NCI-H1417 (cell line): ENCODE results near the gene ATP6AP1.
"Not testable (repeated sequence)": the region's sequence is repeated elsewhere in the genome, so short reads cannot be mapped to it uniquely, and the experiment has no call there.

ENCODE experiments used
- DNase-seq, 3 experiments: peaks; one replicate each; lab custom pipeline; 2025; lab: John Stamatoyannopoulos, UW

The ATP6AP1 gene, protein sequence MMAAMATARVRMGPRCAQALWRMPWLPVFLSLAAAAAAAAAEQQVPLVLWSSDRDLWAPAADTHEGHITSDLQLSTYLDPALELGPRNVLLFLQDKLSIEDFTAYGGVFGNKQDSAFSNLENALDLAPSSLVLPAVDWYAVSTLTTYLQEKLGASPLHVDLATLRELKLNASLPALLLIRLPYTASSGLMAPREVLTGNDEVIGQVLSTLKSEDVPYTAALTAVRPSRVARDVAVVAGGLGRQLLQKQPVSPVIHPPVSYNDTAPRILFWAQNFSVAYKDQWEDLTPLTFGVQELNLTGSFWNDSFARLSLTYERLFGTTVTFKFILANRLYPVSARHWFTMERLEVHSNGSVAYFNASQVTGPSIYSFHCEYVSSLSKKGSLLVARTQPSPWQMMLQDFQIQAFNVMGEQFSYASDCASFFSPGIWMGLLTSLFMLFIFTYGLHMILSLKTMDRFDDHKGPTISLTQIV

DNA sequence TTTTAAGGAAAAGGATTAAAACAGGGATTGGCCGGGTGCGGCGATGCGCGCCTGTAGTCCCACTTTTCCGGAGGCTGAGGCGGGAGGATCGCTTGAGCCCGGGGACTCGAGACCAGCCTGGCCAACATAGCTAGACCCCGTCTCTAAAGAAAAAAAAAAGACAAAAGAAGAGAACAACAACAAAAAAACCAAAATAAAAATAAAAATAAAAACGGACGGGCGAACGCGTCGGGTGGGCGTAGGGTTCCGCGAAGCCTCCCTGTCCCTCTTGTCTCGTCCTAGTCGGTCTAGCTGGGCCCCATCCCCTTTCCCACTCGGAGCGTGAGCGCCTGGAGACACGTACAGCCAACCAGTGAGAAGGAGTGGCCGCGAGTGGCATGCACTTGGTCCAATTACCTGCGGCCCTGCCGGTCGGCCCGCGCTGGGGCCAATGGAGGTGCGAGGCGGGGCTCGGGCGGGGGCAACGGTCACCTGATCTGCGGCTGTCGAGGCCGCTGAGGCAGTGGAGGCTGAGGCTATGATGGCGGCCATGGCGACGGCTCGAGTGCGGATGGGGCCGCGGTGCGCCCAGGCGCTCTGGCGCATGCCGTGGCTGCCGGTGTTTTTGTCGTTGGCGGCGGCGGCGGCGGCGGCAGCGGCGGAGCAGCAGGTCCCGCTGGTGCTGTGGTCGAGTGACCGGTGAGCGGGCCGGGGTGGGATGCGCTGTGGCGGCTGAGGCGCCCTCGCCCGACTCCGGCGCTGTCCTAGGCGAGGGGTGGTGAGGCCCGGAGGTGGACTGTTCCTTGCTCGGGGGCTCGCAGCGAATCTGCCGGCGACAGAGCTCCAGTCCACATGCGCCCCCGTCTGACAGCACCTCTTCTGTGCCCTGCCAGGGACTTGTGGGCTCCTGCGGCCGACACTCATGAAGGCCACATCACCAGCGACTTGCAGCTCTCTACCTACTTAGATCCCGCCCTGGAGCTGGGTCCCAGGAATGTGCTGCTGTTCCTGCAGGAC lies at the start of gene ATP6AP1:
Gene ATP6AP1 (plus strand): TSS at position 502 of the 996 bp plus-strand sequence. CDS start 16 bp downstream, at position 518.
- DNase-seq: peak; percentile 89 to 98 (median 94)

DNA sequence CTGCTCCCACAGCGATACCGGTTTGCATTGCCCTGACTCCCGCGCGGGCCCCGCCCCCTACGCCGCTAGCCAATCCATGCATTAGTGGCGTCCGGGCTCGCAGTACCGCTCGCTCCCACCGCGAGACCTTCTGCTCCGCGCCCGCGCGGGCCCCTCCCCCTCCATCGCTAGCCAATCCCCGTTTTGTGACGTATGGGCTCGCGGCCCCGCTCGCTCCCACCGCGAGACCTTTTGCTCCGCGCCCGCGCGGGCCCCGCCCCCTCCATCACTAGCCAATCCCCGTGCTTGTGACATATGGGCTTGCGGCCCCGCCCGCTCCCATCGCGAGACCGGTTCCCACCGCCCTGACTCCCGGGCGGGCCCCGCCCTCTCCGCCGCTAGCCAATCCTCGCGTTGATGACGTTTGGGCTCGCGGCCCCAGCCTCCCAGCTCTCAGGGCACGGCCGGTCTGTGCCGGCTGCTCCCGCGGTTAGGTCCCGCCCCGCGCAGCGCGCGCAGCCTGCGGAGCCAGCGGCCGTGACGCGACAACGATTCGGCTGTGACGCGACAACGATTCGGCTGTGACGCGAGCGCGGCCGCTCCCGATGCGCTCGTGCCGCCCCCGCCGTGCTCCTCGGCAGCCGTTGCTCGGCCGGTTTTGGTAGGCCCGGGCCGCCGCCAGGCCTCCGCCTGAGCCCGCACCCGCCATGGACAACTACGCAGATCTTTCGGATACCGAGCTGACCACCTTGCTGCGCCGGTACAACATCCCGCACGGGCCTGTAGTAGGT lies 49.5 kb upstream of the ATP6AP1 start, which contains the start of gene EMD:
Gene EMD (plus strand): TSS at position 497 of the 770 bp plus-strand sequence. CDS start 190 bp downstream, at position 687.
- peak; percentile 100 for DNase-seq

DNA sequence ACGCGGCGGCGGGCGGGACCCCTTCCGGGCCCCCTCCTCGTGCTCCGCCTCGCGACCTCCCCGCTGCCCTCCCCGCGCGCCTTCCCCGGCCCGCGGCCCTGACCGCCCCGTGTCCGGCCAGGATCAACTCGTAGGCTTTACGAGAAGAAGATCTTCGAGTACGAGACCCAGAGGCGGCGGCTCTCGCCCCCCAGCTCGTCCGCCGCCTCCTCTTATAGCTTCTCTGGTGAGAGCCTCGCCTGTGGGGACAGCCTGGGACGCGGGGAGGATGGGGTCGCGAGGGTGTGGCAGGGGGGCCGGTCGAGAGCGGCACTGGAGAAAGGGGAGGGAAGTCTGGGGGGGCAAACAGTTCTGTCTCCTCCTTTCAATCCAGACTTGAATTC lies 48.9 kb upstream of the ATP6AP1 start:
- no peak for DNase-seq

DNA sequence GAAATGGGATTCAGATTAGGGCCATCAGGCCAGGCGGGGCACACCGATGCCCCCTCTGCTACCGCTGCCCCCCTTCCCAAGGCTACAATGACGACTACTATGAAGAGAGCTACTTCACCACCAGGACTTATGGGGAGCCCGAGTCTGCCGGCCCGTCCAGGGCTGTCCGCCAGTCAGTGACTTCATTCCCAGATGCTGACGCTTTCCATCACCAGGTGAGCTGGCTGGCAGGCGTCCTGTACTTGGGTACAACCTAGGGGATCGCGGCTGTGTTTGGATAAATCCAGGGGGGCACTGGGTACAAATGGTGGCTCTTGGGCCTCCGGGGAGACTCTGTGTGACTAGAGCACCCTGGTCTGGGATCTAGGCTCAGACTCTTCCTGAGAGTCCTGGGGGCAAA lies 48.3 kb upstream of the ATP6AP1 start:
- DNase-seq: no peak

DNA sequence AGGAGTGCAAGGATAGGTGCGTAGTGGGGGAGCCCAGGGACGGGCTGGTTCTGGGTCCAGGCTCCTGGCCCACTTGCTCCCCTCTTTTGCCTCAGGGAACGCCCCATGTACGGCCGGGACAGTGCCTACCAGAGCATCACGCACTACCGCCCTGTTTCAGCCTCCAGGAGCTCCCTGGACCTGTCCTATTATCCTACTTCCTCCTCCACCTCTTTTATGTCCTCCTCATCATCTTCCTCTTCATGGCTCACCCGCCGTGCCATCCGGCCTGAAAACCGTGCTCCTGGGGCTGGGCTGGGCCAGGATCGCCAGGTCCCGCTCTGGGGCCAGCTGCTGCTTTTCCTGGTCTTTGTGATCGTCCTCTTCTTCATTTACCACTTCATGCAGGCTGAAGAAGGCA lies 47.7 kb upstream of the ATP6AP1 start:
- no peak for DNase-seq

DNA sequence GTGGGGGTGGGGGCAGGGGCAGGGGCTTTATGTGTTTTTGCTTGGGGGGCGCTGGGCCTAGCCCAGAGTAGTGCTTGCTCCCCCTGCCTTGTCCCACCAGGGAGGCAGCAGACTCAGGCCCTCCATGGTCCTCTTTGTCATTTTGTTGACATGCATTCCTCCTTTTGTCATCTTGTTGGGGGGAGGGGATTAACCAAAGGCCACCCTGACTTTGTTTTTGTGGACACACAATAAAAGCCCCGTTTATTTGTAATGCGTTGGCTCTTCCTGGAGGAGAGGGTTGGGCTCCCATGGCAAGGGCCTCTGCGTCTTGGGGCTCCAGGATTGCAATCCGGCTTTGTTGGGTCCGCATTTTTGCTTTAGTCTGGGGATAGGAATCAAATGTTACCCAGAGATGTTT lies 47.2 kb upstream of the ATP6AP1 start:
- no peak for DNase-seq

DNA sequence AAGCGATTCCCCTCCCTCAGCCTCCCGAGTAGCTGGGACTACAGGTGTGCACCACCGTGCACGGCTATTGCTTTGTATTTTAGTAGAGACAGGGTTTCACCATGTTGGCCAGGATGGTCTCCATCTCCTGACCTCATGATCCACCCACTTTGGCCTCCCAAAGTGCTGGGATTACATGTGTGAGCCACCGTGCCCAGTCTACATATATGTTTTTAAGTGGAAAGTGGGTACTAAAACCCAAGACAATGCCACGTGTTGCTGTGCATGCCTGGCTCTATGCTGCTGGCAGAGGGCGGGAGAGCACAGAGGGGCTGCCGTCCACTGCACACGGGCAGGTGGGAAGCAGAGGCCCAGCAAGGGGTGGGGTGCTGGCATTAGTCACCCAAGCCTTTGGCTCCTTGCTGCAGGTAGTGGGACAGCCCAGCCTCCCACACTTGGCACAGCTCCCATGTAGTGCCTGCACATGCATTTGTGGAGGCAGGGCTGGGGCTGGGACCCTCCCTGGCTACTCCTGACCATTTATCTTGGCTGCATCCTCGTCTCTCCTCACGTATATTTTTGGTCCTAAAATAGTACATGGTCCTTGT lies 45.9 kb upstream of the ATP6AP1 start:
- DNase-seq: no peak

DNA sequence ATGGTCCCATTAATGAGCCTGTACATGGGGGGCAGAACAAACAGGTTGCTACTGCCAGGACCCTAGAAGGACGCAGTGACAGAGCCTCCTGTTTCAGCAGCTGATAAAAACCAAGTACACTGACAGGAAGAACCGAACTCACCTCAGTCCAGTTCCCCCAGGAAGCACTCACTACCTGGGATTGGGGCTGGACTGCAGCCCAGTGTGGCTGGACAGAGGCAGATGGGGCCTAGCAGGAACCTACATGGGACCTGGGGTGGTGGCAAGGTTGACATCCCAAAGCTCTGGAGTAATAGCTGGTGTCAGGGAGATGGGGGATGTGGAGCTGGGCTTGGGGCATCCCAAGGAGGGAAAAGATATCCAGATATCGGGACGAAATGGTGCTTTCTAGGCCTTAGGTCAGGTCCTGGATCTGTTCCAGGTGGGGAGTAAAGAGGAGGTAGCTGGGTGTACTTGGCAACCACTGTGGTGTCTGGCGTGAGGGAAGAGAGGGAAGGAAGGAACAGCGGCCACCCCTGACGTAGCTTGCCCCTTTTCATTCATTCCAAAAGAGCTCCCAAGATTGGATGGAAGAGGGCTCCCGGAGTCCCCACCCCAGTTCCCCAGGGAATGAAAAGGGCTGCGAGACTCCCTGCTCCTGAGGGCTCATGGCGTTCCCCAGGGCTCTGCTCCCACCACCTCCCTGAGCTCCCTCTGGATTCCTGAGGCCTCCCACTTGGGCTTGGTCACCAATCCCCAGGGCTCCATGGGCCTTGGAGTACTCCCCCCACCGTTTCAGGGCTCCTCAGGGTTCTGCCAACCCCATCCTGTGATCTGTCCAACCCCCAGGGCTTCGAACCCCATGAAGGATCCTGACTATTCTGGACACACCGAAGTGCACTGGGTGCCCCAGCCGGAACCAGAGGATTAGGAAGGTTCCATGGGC lies 44.9 kb upstream of the ATP6AP1 start:
- DNase-seq: no peak

DNA sequence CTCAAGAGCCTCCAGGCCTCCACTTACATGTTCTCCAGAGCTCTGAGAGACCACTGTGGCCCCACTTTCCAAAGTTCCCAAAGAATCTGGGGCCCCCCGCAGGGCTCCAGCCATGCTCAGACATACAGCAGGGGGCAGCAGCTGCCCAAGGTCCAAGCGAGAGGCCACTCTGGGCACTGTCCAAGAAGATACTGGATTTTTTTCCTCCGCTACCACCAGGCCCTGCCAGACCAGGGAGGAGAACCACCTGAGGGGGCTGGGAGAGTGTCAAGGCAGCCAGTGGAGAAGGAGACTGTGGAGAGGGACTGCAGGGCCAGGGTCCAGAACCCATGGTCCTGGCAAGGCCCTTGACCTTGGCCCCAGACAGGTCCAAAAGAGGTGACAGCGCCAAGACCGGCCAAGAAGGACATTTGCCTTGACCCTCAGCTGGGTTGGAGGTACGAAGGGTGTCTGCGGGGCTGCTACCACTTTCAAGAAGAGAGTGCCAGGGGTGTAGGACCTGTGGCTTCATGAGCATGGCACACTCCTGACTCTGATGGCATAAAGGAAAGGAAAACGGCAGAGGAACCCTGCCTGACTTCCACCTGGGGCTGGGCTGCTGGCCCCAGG lies 44.1 kb upstream of the ATP6AP1 start:
- no peak for DNase-seq

DNA sequence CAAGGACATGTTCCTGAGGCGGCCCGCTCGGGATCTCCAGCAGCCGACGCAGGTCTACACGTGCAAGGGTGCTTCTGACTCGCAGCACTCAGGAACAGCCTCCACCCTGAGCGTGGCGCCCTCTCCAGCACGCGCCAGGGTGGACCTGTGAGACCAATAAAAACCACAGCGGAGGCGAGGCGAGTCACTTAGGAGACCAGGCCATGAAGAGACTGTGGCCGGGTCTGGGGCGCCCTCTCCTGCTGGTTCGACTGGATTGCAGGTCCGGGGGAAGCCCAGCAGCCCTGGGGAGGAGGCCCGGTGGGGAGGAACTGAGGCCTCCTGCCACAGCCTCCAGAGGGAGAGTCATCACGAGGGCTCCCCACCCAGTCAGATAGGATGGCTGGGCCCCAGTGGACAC lies 40.4 kb upstream of the ATP6AP1 start:
- DNase-seq: not testable (repeated sequence)

DNA sequence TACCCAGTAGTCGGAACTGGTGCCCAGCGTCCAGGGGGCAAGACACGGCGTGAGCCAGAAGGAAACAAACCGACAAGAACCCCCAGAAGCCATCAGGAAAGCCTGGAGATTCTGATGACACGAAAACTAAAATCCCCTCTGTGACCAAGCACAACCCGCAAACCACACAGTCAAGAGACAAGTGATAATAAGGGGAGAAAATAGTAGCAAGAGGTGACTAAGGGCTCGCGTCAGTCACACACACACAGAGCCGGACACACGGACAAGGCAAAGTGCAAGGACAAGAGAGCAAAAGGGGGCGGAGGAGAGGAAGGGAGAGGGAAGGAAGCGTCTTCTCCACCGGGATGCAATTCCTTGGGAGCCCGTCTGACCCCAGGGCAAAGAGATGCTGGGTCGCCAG lies 39.8 kb upstream of the ATP6AP1 start:
- not testable (repeated sequence) for DNase-seq

DNA sequence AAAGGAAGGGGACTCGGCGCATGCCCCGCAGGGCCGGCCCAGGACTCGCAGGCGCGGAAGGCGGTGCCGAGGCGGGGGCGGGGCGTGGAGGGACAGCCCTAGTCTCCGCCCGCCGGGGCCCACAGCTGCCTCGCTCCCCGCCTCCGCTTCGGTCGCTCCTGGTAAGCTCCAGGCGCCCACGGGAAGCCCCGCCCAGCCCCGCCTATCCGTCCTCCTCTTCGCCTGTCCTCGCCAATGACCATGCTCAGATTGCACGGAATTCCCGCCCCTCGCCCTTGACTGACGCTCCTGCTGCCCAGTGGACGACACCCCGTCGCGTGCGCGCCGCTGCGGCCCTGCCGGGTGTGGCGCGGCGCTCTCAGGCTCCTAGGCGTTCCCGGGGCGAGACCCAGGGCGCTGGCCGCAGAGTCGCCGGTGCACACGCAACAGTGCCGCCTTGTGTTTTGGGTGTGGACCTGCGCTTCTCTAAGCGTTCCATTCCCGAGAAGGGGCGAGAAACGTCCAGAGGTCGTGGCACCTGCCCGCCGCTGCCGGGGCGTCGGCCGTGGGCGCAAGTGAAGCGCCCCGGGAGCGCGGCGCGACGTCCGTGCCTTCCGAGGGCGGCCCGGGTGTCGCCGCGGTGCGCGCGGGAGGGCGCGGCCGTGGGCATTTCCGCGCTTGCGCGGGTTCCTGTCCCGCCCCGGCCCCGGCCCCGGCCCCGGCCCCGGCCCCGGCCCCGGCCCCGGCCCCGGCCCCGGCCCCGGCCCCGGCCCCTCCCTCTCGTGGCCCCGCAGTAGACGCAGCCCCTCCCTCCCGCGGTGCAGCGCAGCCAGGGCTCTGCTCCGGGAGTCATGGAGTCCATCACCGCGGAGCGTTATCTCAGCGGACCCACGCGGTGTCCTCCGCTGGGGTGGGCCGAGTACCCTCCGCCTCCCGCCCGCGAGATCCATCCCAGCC lies 38.4 kb upstream of the ATP6AP1 start:
- DNase-seq: not testable (repeated sequence)

DNA sequence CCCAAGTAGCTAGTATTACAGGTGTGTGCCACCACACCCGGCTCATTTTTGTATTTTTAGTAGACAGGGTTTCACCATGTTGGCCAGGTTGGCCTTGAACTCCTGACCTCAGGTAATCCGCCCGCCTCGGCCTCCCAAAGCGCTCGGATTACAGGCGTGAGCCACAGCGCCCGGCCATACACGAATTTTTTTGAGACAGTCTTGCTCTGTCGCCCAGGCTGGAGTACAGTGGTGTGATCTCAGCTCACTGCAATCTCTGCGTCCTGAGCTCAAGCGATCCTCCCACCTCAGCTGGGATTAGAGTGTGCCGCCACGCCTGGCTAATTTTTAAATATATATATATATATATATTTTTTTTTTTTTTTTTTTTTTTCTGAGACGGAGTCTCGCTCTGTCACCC lies 32.1 kb upstream of the ATP6AP1 start:
- DNase-seq: not testable (repeated sequence)

DNA sequence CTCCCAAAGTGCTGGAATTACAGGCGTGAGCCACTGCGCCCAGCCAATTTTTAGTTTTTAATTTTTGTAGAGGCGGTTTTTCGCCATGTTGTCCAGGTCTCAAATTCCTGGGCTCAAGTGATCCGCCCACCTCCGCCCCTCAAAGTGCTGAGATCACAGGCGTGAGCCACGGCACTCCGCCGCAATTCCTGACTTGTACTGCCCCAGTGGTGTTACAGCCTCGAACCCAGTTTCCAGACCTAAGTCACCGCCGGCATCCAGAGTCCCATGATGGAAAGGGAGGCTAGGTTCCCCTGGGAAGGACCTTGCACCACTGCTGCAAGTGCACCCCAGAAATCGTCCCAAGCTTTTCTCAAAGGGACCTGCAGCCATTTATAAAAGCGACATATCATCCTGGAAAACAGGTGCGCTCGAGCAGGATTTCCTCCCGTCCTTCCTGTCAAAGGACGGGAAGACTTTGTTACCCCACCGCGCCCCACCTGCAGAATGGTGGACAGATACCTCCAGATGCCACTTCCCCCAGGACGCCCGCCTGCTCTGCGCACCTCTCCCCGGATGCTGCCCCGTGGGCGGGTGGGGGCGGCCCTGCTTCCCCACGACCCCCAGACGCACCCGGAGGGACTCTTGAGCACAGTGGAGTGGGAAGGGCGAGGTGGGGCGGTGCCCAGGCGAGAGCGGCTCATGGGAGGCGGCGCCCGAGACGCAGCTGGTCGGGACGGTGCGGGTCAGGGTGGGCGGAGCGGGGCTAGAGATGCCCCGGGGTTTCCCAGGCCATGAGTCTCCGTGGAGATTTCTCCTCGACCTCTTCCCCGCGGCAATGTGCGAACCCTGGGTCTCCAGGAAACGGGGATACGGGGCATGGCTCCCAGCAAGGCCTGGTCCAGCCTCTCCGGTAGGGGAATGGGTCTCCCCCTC lies 31.2 kb upstream of the ATP6AP1 start:
- peak; percentile 59 to 87 (median 86) for DNase-seq

DNA sequence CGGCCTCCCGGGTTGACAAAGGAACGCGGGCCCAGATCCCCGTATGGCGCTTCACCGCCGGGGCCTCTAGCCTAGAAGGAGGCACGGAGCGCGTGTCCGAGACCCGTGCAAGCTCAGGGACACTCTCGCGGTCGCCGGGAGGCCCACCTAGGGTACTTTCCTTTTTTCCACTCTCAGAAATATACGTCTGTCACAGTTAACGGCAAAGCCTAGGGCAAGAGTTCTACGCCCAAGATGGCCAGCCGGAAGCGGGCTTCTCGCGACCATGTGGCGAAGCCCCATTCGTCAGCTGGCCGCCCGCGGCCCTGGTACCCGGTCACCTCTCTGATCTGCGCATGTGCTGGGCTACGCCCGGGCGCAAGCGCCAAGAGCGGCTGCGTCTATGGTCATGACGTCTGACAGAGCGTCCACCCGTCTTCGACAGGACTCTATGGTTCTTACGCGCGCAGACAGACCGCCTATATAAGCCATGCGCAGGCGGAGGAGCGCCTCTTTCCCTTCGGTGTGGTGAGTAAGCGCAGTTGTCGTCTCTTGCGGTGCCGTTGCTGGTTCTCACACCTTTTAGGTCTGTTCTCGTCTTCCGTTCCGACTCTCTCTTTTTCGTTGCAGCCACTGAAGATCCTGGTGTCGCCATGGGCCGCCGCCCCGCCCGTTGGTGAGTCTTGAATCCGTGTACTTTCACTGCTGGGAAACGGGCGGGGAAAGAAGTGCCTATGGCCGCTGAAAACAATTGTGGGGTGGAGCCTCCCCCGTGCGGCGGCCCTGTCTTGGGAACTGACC lies 30.4 kb upstream of the ATP6AP1 start, which contains the start of gene RPL10:
Gene RPL10 (plus strand): TSS at position 490 of the 780 bp plus-strand sequence. CDS start 143 bp downstream, at position 633.
- peak; percentile 92 to 99 (median 97) for DNase-seq
